ENCODE data around the gene ARRDC3.
A peak's percentile ranks its signal among the peaks of the same experiment; 100 is the strongest.

ARRDC3 gene

DNA sequence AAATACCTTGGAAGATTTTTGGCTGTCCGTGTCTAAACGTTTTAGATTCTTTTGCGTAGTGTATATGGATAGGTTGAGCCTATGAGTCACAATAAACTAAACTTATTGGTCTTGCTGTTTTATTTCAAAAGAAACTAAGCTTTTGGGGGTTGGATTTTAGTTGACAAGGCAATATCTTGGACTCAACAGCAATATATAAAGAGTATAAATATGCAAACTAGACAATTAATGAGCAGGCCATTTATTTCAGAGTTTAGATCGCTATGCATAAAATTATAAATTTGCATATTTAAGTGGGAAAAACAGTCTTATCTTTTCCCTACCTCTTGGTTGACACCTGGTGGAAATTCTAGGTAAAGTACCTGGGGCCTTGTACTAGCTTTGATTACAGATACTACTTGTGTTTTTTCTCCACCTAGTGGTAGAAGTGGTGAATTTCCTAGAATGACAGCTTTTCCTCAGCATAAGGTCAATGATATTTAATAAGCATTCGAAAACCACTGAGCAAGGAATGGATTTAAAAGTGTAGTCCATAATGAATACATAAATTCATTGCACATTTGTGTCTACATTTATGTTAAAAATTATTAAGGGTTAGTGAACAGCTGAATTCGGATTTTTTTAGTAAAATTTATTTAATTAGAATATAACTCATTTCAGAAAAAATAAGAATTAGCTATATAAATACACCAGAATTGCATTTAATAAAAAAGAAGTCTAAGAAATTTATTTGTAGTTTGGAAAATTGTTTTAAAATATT lies 1.7 kb upstream of the ARRDC3 start:
- DNase-seq = peak in 8 of 51 donors; percentile 2 to 88 (median 31)

DNA sequence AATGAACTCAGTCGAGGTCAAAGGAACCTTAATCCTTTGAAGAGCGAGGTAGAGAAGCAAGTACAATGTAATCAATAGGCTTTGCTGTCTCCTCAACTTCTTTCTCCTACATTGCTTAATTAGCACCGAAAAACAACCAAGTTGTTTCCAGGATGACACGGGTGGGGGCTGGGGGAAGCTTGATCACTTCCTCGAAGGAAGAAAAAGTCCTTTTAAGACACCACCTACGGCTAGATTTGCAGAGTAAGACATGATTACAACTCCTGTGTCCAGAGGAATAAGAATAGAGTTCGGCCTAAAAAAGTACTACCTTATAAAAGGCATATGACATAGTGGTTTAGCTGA lies 811 bp upstream of the ARRDC3 start:
- DNase-seq = peak in 4 of 51 donors; percentile 15 to 80 (median 44)

- peak in 22 of 51 donors; percentile 1 to 84 (median 10) for DNase-seq
Measured at GRCh38 chr5:91382530-91383026, 539 bp downstream of the ARRDC3 start.

- peak in 46 of 51 donors; percentile 4 to 91 (median 68) for DNase-seq
Measured at GRCh38 chr5:91381774-91382359, 1.2 kb downstream of the ARRDC3 start.

- no peak for DNase-seq
Measured at GRCh38 chr5:91381239-91381773, 1.8 kb downstream of the ARRDC3 start.

- peak; percentile 60 to 99 (median 96) for DNase-seq
Measured at GRCh38 chr5:91380491-91381238, 2.5 kb downstream of the ARRDC3 start.

- DNase-seq = peak; percentile 56 to 97 (median 88)
Measured at GRCh38 chr5:91379914-91380490, 3.1 kb downstream of the ARRDC3 start.

DNA sequence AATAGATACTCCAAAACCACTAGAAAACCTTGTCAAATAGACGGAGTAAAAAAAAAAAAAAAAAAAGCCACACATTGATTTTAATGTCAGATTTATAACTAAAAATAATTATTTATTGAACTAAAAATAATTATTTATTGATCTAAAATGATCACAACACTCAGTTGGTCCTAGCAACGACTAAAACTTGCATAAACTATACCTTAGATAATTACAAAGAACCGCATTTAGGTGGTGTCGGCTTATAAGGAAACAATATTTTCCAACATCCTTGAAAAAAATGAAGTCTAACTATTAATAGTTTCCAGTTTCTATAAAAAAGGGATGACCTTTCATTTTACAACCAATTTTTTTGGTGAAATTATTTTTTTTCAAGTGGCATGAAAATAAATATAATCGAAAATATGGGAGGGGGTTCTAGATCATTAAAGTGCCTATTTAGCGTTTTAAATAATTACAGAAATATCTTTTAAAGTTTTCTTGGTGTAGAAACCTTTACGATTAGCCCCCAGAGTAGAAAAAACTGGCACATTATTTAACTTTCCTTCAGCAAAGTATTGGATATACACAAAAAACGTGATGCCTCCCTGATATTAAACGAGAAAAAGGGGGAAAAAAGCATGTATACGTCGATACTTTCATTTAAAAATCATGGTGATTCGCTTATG lies 3.7 kb downstream of the ARRDC3 start:
- DNase-seq = no peak

GRCh38 chr5:91378752-91379211 lies 4.3 kb downstream of the ARRDC3 start:
- DNase-seq = no peak

- DNase-seq = no peak
Measured at GRCh38 chr5:91374893-91375520, 8.1 kb downstream of the ARRDC3 start.

DNA sequence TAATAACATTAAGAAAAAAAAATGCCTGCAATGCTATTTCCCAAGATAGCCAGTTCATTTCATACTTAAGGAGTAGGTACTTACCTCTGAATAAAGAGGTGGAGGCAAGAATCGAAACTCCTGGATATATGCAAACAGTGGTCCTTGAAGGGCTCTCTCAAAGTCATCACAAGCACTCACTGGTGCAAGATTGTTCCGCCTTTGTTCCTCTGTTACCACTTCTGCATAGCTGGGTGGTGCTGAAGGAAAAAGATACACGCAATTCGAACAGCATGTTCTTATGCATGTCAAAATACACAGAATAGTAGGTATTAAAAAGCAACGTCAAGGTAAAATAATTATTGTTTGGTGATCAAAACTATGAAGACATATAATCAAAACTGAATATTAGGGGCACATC lies 9.5 kb downstream of the ARRDC3 start:
- DNase-seq = no peak

DNA sequence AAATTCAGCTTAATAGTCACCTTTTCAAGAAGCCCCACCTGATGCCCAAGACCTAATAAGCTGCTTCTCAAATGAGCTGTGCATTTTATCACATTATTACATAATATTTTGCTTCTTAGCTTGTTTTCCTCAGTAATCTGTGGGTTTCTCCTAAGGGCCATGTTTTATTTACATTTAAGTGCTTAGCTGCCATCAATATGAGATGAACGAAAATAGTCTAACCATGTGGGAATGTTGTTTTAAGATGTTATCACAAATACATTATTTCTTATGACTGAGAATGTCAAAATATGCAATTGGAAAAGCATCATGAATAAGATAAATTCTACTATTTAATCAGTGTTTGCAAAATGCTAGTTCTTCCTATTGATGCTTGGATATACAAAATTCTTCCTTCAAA lies 10.1 kb downstream of the ARRDC3 start:
- DNase-seq = no peak

GRCh38 chr5:91369480-91369879 lies 13.6 kb downstream of the ARRDC3 start:
- DNase-seq = no peak

- DNase-seq = no peak
Measured at GRCh38 chr5:91367908-91368648, 15.0 kb downstream of the ARRDC3 start.

DNA sequence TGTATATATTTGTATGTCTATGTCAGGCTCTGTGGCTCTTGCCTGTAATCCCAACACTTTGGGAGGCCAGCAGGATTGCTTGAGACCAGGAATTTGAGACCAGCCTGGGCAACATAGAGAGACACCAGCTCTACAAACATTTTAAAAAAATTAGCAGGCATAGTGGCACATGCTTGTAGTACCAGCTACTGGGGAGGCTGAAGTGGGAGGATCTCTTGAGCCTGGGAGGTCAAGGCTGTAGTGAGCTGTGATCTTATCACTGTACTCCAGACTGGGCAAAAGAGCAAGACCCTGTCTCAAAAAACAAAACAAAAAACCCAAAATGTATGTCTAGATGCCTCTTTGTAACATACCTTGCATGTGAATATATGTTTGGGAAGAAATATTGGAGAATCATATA lies 15.8 kb downstream of the ARRDC3 start:
- no peak for DNase-seq

DNA sequence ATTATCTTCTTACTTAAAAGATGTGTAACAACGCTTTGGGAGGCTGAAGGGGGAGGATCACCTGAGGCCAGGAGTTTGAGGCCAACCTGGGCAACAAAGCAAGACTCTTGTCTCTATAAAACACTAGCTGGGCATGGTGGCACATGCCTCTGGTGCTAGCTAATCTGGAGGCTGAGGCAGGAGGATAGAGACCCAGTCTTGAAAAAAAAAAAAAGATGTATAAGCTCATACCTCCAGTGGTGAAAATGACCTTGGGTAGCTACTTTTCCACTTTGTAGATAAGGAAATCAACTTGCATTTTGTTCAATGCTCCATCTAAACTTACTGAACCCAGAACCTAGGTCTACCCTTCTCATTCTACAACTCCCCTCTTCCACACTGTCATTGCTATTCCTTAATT lies 16.6 kb downstream of the ARRDC3 start:
- DNase-seq = no peak

DNA sequence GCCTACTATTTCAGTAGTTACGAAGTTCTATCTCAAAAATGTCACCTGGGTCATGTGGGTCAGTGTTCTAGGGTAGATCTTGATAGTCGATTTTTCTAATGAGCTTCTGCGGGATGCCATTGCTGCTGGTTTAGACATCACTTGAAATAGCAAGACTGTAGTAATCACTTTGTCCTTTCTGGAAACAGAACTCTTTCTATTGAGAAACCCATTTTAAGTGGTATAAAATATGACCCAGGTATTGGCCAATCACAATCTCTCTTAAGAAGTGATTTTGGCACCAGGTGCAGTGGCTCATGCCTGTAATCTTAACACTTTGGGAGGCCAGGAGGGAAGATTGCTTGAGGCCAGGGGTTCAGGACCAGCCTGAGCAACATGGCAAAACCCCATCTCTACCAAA lies 17.6 kb downstream of the ARRDC3 start:
- DNase-seq = no peak

GRCh38 chr5:91362935-91363334 lies 20.2 kb downstream of the ARRDC3 start:
- no peak for DNase-seq

DNA sequence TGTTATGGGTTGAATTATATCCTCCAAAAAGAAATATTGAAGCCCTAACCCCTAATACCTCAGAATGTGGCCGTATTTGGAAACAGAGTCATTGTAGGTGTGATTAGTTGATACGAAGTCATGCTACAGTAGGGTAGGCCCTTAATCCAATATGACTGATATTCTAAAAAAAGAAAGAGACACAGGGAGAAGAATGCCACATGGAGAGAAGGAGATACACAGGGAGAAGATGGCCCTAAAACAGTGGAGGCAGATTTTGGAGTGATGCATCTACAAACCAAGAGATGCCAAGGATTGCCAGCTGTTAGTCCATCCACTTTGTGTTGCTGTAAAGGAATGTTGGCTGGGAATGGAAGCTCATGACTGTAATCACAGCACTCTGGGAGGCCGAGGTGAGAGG lies 21.3 kb downstream of the ARRDC3 start:
- no peak for DNase-seq

All from hypothalamus (tissue), 51 donors.